Activated naive CD8-positive, alpha-beta T cell treated with anti-CD3 and anti-CD28 coated beads, Interleukin-2, amount 50 U/mL, for 16 hours (primary cell): ENCODE measurements around the gene MYO1C.

Experiments
- DNase-seq: peaks from one replicate; pipeline ENCODE4 v3.0.0-alpha.2; 2020; ENCODE audit warnings: low read depth, low spot score

The MYO1C gene

DNA sequence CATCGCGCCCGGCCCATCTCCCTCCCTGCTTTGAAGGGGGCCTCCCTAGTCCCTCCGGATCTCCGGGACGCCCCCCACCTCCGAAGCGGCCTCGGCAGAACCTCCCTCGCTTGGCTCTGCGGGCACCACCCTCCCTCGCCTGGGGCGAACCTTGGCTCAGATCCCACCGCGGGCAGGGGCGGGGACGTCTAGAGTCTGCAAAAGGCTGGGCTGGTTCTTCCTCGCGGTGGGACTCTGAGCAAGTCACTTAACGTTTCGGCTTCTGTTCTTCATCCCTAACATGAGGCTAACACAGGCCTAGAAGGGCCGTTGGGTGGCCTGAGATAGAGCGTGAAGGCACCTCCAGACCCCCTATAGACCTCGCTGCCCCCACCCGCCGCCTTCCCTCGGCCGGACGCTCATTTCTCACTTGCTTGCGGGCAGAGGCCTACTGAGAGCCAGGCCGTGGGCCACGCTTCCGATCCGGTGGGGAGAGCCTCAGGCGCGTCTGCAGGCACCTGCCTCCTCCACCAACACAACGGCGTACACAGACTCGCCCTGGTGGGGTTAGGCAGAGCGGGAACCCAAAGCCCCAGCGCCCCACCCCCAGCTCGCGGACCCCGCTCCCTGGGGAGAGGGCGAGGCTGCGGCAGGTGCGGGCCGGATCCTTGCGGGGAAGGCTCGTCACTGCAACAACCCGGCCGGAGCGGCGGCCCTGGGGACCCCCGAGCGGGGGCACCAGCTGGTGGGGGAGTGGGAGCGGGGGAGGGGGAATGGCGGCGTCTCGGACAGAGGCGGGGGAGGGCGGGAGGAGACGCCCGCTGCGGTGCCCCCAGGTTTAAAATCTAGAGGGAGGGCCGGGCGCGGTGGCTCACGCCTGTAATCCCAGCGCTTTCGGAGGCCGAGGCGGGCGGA is 5.4 kb downstream of the MYO1C start:
- peak; percentile 40 for DNase-seq

GRCh38 chr17:1485423-1486376 is 6.8 kb downstream of the MYO1C start:
- no peak for DNase-seq

DNA sequence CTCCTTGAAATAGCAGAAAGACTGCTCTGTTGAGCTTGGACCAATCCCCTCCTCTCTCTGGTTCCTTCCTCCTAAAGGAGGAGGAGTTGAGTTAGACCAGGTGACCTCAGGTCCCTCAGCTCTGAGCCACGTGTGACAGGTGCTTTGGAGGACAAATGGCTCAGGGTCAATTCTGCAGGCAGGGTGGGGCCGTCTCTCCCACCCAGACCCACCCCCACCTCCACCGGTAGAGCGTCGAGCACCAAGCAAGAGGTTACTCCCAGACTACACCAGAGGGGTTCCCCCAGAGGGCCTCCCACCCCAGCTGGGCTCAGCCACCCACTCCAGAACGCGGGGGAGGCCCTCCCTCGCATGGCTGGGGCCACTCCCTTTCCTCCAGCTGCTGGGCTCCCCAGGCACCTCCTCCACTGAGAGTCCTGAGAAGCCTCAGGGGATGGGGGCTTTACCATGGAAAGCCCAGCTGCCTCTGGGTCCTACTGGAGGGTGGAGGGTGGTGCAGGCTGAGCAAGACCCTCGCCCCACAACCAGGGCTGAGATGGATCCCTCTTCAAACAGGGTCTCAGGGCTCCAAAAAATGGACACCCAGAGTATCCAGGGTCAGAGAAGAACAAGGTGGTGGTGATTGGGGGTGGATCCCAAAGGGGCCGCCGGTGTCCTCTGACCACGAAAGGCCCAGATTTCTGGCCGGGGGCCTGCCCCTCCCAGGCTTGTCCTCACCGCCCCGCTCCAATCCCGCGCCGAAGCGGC is 7.6 kb downstream of the MYO1C start:
- no peak for DNase-seq

- no peak for DNase-seq
These were observed 8.4 kb downstream of the MYO1C start for GRCh38 chr17:1484060-1484535.

- DNase-seq = no peak
These were observed 9.8 kb downstream of the MYO1C start for GRCh38 chr17:1482680-1483079.

DNA sequence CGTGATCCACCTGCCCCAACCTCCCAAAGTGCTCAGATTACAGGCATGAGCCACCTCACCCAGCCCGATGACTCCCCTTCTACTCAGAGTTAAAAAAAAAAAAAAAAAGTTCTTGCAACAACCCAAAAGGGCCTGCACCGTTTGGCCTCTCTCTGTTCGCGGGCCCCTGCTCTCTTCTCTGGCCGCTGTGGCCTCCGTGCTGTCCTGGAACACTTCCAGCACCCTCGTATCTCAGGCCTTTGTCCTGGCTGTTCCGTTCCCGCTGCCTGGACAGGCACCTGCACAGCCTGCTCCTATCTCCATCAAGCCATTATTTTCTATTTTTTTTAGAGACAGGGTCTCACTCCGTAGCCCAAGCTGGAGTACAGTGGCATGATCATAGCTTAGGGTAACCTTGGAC is 10.8 kb downstream of the MYO1C start:
- DNase-seq = no peak

- no peak for DNase-seq
These were observed 11.6 kb downstream of the MYO1C start for GRCh38 chr17:1480747-1481465.

- no peak for DNase-seq
These were observed 14.1 kb downstream of the MYO1C start for GRCh38 chr17:1478418-1478817.

DNA sequence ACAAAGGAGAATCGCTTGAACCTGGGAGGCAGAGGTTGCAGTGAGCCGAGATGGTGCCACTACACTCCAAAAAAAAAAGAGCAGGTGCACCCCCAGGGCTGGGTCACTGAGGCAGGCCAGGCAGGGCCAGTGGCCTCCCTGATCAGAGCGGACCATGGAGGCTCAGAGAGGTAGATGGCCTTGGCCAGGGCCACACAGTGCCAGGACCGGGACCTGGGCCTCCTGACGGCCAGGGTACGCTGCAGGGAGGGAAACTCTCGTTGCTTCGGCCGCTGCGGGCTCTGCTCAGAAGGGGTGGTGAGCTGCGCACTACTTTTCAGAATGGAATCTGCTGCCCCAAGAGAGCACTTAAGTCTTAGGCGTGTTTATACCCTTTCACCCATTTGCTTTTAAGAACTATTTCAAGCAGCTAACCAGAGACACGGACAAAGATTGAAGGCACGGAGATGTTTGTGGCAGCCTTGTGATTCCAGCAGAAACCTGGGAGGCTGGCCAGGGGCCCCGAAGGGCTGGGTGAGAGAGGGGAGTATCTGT is 17.1 kb downstream of the MYO1C start:
- DNase-seq = no peak

- no peak for DNase-seq
These were observed 17.9 kb downstream of the MYO1C start for GRCh38 chr17:1474402-1475189.

- DNase-seq = no peak
These were observed 18.6 kb downstream of the MYO1C start for GRCh38 chr17:1473841-1474240.

DNA sequence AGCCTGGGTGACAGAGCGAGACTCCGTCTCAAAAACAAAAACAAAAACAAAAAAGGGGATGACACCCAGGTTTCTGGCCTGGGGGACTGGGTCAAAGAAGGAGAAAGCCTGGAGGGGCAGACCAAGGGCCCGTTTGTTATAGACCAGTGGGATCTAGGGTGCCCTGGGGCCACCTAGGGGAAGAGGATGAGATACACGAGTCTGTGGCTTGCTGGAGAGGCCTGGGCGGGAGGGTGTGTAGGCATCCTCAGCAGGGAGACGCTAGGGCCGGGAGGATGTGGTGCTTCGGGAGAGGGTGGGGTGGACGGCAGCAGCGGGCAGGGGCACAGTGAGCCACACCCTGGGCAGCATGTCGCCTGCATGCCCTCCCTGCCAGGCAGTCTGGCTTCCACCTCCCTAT is 19.3 kb downstream of the MYO1C start:
- DNase-seq = no peak

- DNase-seq = no peak
These were observed 20.3 kb downstream of the MYO1C start for GRCh38 chr17:1471911-1472821.

DNA sequence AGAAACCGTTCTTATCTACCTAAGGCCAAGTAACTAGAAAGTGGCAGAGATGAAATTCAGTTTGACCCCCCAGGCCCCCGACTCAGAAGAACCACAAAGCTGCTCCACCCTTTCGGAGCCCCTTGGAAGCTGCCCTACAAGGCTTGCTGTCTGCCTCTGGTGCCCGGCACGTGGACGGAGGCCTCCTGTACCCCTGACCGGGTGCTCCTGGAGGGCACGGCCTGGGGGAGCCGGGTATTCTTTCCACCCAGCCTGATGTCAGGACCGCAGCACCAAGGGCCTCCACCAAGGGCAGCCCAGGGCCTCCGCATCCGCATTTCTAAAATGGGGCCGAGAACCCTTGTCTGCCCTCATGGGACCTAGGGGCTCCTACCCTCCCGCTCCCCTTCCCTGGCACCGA is 21.0 kb downstream of the MYO1C start:
- no peak for DNase-seq

GRCh38 chr17:1470755-1471462 is 21.6 kb downstream of the MYO1C start:
- DNase-seq = no peak

GRCh38 chr17:1470071-1470754 is 22.3 kb downstream of the MYO1C start:
- DNase-seq = no peak

GRCh38 chr17:1469231-1469852 is 23.1 kb downstream of the MYO1C start:
- no peak for DNase-seq
